Cardiac fibroblast (primary cell): ENCODE measurements around the gene GJD3.

Source experiments
- DNase-seq, 2 donors: peaks; one replicate each; pipeline versions ENCODE4 v3.0.0 to v3.0.0-alpha.2; 2010; ENCODE audit warnings: low read depth in 2 of 2
- H3K4me3 ChIP-seq, 2 donors: replicated peaks in 1 of 2; 1 replicate in 1 of 2; 2 replicates in 1 of 2; pipeline ENCODE4 v1.5.1; 2011; ENCODE audit warnings: low read depth in 2 of 2, low read length in 2 of 2, mild to moderate bottlenecking in 2 of 2, moderate library complexity in 1 of 2
- CTCF ChIP-seq: IDR thresholded peaks from one replicate; pipeline ENCODE4 v1.5.1; 2011; ENCODE audit warnings: low read depth, mild to moderate bottlenecking, low read length, inconsistent platforms

GJD3 gene

GRCh38 chr17:40349895-40350688 is 14.4 kb downstream of the GJD3 start:
- DNase-seq, result peak; percentile 56 to 72
- no peak overlapping the region for H3K4me3 ChIP-seq
- no peak for TF ChIP-seq CTCF

DNA sequence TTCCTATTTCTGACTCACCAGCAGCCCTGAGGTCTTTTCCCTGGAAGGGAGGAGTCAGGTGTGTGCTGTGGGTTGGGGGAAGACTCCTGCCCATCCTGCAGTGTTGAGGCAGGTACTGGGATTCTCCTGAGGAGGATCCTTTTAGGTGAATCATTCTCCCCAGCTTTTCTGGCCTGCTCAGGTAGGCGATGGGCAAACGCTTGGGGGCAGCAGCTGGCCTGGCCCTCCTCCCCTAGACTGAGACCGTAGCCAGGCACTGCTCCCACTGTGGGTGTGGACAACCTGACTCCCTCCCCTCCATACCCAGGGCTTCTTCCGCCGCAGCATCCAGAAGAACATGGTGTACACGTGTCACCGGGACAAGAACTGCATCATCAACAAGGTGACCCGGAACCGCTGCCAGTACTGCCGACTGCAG is 15.1 kb downstream of the GJD3 start:
- TF ChIP-seq CTCF, result no peak
- no peak overlapping the region for H3K4me3 ChIP-seq
- no peak for DNase-seq

DNA sequence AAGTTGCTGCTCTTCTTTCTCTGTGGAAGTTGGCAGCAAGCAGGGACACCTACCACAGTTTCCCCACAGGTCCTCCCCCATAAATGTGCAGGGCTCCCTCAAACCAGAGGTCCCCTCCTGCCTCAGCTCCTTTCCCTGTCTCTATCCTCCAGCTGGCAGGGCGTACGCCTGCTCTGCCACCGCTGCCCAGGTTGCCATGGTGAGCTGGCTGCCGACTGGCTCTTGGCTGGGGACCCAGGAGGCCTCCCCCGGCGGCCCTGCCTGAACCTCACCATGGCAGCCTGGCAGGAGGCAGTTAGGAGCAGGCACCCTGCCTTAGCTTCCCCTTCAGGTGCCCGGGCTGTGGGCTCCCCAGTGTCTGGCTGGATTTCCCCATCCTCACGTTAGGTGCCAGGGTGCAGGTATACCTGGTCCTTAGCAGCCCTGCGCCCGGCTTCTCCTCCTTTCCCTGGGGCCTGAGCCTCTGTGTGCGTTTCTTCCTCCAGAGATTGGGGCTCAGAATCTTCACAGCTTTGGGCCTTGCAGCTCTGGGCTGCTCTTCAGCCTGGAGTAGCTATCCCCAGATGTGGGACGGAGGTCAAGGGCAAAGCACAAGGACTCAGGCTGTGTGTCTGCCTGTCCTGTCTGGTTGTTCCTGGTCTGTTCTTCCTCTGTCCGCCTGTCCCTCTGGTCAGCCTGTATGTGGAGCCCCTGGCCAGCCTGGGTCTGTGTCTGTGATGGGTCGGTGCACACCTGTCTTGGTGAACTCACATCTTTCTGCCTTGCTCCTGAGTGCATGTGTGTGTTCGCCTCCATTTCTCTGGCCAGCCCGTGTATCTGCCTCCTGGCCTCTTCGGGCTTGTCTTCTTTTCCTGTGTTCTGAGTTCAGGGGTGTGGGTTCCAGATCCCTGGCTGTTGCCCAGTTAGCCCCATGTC is 15.7 kb downstream of the GJD3 start:
- no peak overlapping the region for H3K4me3 ChIP-seq
- no peak for TF ChIP-seq CTCF
- no peak for DNase-seq

DNA sequence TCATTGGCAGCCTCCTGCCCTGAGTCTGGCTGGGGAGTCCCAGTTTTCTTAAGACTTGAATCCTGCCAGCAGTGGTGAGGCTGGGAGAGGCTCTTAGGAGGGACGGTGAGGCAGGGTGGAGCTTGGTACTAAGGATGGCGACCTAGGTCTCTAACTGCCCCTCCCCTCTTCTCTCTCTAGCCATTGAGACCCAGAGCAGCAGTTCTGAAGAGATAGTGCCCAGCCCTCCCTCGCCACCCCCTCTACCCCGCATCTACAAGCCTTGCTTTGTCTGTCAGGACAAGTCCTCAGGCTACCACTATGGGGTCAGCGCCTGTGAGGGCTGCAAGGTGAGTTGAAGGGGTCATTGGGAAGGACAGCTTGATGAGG is 16.4 kb downstream of the GJD3 start:
- no peak for TF ChIP-seq CTCF
- DNase-seq, result no peak
- no peak overlapping the region for H3K4me3 ChIP-seq

GRCh38 chr17:40347319-40348135 is 17.0 kb downstream of the GJD3 start:
- DNase-seq, result no peak
- TF ChIP-seq CTCF, result no peak
- H3K4me3 ChIP-seq, result no peak overlapping the region

GRCh38 chr17:40346765-40347158 is 17.8 kb downstream of the GJD3 start:
- no peak for TF ChIP-seq CTCF
- no peak for DNase-seq
- peak overlapping the region in 1 of 2 donors; percentile 17 for H3K4me3 ChIP-seq
